ENCODE measurements around the gene CAMK1G.

Gene CAMK1G

GRCh38 chr1:209601809-209602657 is 18.5 kb downstream of the CAMK1G start:
- peak; percentile 66 to 71 for DNase-seq

DNA sequence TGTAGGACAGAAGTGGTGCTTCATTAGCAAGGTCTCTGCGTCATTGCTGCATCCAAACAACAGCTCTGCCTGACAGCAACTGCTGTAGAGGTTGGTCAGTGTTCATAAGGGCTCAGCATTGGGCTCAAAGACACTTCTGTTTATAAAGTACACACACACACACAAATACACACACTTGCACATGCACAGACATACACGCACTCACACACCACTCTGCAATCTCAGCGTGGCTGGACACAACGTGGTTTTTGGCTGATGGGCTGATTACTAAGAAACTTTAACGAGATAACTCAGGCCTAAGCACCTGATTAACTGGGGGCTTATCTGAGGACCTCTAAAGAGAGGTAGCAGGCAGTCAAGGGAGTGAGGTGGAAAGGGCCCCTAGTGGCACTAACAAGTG is 20.4 kb downstream of the CAMK1G start:
- DNase-seq: no peak

- peak; percentile 58 to 85 for DNase-seq
These were observed 23.7 kb downstream of the CAMK1G start for GRCh38 chr1:209607102-209607794.

DNA sequence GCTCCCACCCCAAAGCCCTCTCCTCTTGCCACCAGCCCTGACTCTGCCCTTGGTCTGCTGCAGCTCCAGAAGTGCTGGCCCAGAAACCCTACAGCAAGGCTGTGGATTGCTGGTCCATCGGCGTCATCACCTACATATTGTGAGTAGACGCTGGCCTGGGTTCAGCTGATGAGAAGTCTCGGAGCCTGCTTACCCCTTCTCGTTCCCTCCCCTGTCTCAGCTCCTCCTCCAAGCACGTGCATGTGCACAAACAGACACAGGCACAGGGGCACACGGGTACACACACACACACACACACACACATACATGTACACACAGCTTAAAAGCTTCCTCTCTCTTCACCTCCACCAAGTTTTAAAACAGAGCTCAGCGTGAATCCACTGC is 24.3 kb downstream of the CAMK1G start:
- no peak for DNase-seq

- DNase-seq: peak; percentile 82 to 95
These were observed 25.7 kb downstream of the CAMK1G start for GRCh38 chr1:209609041-209609790.

GRCh38 chr1:209609791-209610630 is 26.5 kb downstream of the CAMK1G start:
- no peak for DNase-seq

DNA sequence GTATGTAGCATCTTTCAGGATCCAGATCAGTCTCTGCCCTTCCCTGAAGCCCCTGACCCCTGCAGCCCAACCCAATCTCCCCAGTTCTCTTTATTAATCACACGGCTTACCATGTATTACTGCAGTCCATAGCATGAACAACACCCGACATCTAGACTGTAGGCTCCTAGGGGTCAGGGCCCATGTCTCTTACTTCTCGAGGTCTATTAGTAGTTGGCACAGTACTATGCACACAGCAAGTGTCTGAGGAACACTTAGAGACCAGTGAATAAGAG is 27.1 kb downstream of the CAMK1G start:
- DNase-seq: no peak

DNA sequence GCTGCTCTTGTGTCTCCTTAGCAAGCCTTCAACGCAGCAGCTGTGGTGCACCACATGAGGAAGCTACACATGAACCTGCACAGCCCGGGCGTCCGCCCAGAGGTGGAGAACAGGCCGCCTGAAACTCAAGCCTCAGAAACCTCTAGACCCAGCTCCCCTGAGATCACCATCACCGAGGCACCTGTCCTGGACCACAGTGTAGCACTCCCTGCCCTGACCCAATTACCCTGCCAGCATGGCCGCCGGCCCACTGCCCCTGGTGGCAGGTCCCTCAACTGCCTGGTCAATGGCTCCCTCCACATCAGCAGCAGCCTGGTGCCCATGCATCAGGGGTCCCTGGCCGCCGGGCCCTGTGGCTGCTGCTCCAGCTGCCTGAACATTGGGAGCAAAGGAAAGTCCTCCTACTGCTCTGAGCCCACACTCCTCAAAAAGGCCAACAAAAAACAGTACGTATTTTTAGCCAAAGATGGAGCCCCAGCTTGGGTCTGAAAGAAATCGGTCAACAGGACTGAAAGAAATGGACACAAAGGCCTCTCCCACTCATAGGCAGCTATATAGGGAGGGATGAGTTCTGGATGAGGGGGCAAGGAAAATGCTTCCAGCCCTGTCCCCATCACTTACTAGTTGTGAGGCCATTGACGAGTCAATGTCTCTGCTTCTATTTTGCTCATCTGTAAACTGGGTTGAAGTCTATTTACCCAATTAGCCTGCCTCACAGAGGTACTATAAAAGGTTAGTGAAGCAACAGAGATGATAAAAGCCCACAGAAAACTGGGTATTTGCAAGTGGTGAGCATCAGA is 28.5 kb downstream of the CAMK1G start:
- DNase-seq: no peak

DNA sequence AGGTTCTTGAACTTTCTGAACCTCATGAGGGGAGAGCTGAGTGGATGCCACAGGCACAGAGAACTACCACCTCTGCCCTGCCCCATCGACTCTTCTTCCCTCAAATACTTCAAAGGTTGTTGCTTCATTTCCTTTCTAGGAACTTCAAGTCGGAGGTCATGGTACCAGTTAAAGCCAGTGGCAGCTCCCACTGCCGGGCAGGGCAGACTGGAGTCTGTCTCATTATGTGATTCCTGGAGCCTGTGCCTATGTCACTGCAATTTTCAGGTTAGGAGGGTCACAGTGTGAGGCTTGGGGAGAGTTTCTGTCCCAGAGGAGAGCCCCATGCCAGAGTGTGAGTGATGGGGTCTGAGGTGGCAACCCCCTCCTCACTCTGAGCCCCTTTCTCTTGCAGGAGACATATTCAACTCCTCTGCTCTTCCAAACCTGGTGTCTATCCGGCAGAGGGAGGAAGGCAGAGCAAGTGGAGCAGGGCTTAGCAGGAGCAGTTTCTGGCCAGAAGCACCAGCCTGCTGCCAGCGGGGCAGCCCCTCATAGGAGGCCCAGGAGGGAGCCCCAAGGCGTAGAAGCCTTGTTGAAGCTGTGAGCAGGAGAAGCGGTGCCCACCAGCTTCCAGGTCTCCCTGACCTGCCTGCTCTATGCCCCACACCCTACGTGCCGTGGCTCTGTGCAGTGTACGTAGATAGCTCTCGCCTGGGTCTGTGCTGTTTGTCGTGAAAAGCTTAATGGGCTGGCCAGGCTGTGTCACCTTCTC is 29.3 kb downstream of the CAMK1G start:
- peak; percentile 66 to 69 for DNase-seq

GRCh38 chr1:209613400-209614150 is 30.1 kb downstream of the CAMK1G start:
- DNase-seq: no peak

DNA sequence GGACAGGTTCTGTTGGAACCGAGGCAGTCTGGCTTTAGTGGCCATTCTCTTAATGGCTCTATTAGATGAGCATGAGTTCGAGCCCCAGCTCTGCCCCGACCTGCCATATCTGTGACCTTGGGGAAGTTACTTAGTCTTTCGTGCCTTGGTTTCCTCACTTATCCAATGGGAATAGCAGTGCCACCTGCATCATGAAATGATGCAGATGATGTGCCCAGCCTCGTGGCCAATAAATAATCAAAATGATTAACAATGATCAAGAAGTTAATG is 30.6 kb downstream of the CAMK1G start:
- DNase-seq: no peak

DNA sequence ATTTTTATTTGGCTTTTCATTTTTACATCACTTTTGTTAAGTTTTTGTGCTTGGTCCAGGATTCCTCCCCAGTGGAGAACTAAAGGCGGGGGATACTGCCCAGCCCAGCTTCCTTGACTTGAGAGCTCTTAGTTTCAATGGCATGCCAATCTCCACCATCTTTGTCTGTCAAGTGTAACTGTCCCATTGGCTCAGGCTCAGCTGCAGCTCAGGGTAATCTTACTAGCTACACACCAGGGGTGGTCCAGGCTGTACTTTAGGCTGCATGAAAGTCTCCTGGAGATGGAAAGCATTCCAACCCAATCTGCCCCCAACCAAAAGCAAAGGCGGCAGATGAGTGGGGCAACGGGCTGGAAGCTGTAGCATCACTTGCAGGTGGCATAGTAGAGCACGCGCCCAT is 31.4 kb downstream of the CAMK1G start:
- DNase-seq: no peak

DNA sequence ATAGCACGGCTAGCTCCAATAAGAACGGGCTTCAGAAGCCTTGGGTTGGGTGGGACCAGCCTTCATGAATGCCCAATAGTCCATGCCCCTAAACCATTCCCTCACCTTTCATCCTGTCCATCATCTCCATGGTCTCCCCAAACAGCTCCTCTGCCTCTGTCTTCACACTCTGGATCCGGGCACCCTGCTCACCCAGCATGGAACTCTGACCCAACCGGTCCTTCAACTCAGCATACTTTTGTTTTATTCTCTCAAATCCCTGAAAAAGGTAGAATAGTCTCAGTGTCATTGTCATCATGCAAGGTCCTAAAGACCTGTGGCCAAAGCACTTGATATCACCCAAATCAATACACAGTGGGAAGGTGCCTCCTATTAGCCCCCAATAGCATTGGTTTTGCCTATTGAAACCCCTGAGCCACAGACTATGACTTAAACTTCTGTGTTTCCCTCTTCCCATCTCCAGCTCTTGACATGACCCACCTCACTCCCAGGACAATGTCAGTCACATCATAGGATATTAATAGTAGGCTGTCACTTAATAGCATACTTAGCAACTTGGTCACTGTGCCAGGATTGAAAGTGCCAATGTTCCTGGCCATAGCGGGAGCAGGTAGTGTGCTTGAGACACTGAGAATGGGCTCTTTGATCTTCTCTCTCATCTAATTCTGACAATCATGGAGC is 33.0 kb downstream of the CAMK1G start:
- DNase-seq: no peak

DNA sequence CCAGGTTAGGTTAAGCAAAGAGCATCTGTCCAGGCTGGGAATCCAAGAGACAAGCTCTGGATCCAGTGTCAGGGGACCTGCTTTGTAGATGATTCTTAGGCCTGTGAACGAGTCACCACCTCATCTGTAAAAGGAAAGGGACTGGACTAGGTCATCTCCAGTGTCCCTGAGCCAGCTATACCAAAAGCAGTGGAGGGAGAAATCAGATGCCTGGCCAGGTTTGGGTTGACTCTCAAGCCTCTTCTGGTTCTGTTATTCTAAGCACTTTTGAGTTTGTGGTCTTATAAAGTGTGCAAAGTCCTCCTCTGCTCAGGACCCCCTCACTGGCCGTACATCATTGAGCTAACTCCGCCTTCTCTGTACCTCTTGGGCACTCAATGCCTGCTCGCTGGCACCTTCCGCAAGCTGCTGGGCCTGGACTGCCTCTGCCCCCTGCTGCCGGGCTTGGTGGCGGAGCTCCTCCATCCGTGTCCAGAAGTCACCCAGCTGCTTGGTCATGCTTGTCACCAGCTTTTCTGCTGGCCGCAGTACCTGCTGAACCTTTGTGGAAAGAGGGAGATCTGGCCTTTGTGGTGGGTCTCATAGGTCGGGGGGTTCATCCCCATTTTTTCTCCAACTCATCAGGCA is 33.6 kb downstream of the CAMK1G start:
- DNase-seq: no peak

GRCh38 chr1:209617755-209618154 is 34.2 kb downstream of the CAMK1G start:
- DNase-seq: no peak

DNA sequence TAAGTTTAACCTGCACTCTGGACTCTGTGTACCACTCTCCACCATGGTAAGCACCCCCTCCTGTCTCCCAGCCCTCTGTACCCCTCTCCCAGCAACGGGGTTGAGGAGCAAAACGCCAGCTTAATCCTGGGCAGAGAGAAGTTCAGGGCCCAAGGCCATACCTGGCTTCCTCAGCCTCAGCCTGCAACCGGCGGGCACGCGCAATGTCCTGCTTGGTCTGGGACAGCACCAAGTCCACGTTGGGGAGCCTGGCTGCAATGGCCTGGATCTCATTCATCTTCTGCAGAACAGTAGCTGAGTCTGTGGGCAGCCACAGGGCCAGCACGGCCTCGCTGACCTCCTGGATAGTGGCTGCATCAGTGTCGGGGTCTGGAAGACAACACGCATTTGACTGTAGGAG is 34.8 kb downstream of the CAMK1G start:
- no peak for DNase-seq

GRCh38 chr1:209618756-209619420 is 35.4 kb downstream of the CAMK1G start:
- peak in 1 of 2 donors; percentile 33 for DNase-seq

DNA sequence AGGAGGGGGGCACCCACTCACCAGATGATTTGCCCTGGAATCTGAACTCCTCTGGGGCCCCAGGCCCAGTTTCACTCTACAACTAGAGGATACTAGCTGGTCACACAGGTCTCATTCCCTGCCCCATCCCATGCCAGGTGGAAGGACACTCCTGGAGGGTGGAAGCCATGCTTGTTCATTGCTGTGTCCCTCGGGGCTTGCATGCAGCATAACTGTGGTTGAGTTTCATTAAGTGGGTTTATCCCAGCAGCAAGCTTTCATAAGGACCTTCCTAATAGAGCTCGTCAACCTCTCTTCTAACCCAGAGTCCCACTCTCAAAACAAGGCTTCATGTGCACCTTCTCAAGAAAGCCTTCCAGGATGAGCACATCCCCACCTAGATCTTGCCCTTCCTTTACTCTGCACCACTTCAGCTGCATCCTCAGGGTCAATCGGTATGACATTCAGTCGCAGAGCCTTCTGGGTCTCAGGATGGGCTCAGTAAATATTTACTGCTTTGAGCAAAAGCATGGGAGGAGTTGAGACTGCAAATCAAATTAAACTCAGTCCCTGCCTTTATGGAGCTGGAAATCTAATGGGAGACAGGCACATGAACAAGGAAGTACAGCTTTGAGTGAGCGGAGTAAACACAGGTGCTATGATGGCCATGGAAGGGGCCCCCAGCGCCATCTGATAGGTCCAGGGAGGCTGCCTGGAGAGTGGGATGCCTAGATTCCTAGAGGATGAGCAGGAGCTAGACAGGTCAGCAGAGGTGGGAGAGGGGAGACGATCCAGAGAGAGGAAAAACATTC is 36.4 kb downstream of the CAMK1G start:
- no peak for DNase-seq

Data from inflammatory macrophage (primary cell).